ENCODE results near the gene YIPF7. TPM values are rescaled to one million over a fixed set of nuclear protein-coding genes. Genes with fewer than 3 reads are reported as not detected.

The YIPF7 gene
- total and polyA plus RNA-seq, 9 of the 15 experiments (the other 6 are each of a cell fraction or from before 2014, with no cell fraction given): 0.14 TPM; not detected in 8

DNA sequence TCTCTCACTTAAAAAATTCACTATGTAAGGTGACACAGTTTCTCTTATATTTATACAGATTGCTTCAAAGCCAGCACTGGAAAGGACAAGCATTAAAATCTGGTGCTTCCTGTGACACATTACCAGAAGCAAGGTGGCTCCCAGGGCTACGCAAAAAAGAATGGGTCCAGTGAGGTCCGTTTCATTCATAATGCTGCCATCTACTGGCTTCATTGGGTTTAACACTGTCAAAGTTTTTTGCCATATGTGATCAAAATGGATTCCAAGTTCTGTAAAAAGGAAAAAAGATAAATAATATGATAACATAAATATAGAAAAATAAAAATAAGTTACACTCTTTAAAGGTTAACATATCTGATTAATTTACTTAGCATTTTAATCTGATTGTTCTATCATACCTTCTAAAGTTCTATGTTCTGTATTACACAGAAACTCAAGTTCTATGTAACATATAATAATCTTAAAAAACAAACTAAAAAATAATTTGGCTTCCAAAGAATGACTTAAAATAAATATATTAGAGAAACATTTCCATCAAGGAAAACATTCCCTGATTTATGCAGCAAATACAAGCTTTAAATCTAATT, 22.1 kb downstream of the YIPF7 start (continued):
- no peak for TF ChIP-seq HDAC6 (IDR thresholded peaks at IDR 0.05; ENCODE audit: low read depth, low read length)
- no peak for TF ChIP-seq HDAC8 (tag; IDR thresholded peaks at IDR 0.05)
- TF ChIP-seq NR2F6 (CRISPR knock-in tag; IDR thresholded peaks at IDR 0.05): no peak
- TF ChIP-seq BRCA1 (IDR thresholded peaks at IDR 0.05): no peak
- no peak for TF ChIP-seq BRCA1 (CRISPR knock-in tag; IDR thresholded peaks at IDR 0.05)
- TF ChIP-seq ZNF23 (CRISPR knock-in tag; IDR thresholded peaks at IDR 0.05): no peak

DNA sequence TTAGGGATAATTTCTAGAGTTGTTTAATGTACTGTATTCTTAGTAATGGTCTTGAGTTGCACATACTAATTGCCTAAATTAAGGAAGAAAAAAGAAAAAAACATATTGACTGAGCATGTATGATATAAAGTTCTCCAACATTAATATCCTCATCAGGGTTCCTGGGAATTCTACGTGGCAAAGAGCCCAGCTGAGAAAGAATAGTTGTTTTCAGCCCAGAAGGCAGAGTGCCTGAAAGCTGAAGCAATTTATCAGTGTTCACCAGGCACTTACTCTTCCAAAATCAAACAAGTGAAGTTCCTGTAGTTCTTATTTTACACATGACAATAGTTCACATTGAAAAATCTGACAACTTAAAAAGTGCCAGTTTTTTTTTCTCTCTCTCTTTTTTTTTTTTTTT, 27.7 kb downstream of the YIPF7 start:
- no peaks in the 10 kb centered on the region for H3K79me2 ChIP-seq (ENCODE audit: control insufficient read depth, insufficient read depth, low read length)
- no peak overlapping the region for H2AFZ ChIP-seq (ENCODE audit: low read depth, low read length)
- intact Hi-C loops (cut with micrococcal nuclease) (no loop called here), in situ Hi-C loops (cut with MboI) (no loop called here)
- no peak overlapping the region for H3K9ac ChIP-seq (ENCODE audit: insufficient read depth in 1 of 2, low read depth in 2 of 2, low read length in 2 of 2)
- WGBS (ENCODE audit: insufficient coverage, low coverage, missing lambda C conversion rate): 0% methylated on average over 1 of the region's 1 CpG
- H3K36me3 ChIP-seq (ENCODE audit: control insufficient read depth, insufficient read depth, low read length): no peaks in the 10 kb centered on the region
- no peak overlapping the region for H3K4me2 ChIP-seq (ENCODE audit: insufficient read depth, low read length)
- FAIRE-seq: no peak
- TF ChIP-seq, protein P1, sequence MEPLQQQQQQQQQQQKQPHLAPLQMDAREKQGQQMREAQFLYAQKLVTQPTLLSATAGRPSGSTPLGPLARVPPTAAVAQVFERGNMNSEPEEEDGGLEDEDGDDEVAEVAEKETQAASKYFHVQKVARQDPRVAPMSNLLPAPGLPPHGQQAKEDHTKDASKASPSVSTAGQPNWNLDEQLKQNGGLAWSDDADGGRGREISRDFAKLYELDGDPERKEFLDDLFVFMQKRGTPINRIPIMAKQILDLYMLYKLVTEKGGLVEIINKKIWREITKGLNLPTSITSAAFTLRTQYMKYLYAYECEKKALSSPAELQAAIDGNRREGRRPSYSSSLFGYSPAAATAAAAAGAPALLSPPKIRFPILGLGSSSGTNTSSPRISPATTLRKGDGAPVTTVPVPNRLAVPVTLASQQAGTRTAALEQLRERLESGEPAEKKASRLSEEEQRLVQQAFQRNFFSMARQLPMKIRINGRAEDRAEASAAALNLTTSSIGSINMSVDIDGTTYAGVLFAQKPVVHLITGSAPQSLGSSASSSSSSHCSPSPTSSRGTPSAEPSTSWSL (CRISPR knock-in tag; IDR thresholded peaks at IDR 0.05; ENCODE audit: borderline replicate concordance): no peak
- ChIA-PET POLR2A (no interaction called here), CTCF (ENCODE audit: low intra/inter-chr PET ratio) (no interaction called here)
- no peak for DNase-seq (ENCODE audit: extremely low read depth in 1 of 4, low spot score in 3 of 4)
- no peaks in the 10 kb centered on the region for H3K27me3 ChIP-seq (ENCODE audit: control insufficient read depth in 2 of 2, insufficient read depth in 2 of 2, low read length in 2 of 2)
- H4K20me1 ChIP-seq (replicated peaks; ENCODE audit: control insufficient read depth, insufficient read depth, low read length): no peaks in the 10 kb centered on the region
- H3K4me1 ChIP-seq (replicated peaks in 1 of 2; ENCODE audit: control insufficient read depth in 2 of 2, insufficient read depth in 2 of 2, low read length in 2 of 2): no peaks in the 10 kb centered on the region
- ATAC-seq: no peak
- H3K9me1 ChIP-seq (ENCODE audit: control insufficient read depth, insufficient read depth, low read length): no peaks in the 10 kb centered on the region
- no peaks in the 10 kb centered on the region for H3K9me3 ChIP-seq (replicated peaks; ENCODE audit: control insufficient read depth, insufficient read depth, low read depth, low read length)
- H3K4me3 ChIP-seq: no peak overlapping the region
- H3K27ac ChIP-seq (ENCODE audit: extremely low read depth, low read depth, low read length): no peak overlapping the region
- no TSS peak for BruUV-seq (replicated peaks)
